HG03432 (cell line): Measurements from ENCODE around the gene INPP5J.
"Not testable (repeated sequence)": the region's sequence is repeated elsewhere in the genome, so short reads cannot be mapped to it uniquely, and the experiment has no call there.

Source experiments
- ATAC-seq: cut with Tn5 transposase; IDR thresholded peaks from one replicate; pipeline ENCODE4 v1.9.1; 2021; ENCODE audit warnings: mild to moderate bottlenecking, moderate library complexity; ENCODE audit not compliant: unreplicated experiment

INPP5J gene, protein sequence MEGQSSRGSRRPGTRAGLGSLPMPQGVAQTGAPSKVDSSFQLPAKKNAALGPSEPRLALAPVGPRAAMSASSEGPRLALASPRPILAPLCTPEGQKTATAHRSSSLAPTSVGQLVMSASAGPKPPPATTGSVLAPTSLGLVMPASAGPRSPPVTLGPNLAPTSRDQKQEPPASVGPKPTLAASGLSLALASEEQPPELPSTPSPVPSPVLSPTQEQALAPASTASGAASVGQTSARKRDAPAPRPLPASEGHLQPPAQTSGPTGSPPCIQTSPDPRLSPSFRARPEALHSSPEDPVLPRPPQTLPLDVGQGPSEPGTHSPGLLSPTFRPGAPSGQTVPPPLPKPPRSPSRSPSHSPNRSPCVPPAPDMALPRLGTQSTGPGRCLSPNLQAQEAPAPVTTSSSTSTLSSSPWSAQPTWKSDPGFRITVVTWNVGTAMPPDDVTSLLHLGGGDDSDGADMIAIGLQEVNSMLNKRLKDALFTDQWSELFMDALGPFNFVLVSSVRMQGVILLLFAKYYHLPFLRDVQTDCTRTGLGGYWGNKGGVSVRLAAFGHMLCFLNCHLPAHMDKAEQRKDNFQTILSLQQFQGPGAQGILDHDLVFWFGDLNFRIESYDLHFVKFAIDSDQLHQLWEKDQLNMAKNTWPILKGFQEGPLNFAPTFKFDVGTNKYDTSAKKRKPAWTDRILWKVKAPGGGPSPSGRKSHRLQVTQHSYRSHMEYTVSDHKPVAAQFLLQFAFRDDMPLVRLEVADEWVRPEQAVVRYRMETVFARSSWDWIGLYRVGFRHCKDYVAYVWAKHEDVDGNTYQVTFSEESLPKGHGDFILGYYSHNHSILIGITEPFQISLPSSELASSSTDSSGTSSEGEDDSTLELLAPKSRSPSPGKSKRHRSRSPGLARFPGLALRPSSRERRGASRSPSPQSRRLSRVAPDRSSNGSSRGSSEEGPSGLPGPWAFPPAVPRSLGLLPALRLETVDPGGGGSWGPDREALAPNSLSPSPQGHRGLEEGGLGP

DNA sequence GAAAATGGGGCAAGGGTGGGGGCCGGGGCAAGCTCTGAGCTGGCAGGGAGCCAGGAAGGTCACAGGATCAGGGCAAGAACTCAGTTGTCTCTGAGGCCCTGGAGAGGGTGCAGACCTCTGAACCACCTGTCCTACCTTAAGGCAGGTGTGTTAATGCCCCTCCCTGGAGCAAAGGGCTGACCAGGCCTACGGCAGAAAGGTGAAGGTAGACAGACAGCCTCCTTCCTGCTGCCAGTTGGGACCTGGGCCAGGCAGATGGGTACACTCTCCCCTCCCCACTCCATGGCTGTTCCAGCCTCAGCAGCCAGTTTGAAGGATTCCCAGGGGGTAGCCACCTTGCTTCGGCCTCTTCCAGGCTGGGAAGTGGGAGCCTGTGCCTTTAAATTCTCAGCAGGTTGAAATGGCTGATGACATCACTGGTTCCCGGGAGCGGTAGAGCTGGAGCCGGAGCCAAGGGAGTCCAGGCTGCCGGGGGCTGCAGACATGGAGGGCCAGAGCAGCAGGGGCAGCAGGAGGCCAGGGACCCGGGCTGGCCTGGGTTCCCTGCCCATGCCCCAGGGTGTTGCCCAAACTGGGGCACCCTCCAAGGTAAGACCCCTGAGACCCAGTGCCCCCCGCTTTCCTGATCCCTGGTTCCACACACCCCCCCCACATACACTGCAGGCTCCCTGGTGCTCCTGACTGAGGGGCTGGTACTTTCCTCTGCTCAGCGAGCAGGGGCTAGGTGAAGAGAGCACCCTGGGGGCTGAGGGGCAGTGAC lies at the start of gene INPP5J:
Gene INPP5J (plus strand): TSS at position 435 of the 760 bp plus-strand sequence. CDS start 49 bp downstream, at position 484.
- no peak for ATAC-seq

DNA sequence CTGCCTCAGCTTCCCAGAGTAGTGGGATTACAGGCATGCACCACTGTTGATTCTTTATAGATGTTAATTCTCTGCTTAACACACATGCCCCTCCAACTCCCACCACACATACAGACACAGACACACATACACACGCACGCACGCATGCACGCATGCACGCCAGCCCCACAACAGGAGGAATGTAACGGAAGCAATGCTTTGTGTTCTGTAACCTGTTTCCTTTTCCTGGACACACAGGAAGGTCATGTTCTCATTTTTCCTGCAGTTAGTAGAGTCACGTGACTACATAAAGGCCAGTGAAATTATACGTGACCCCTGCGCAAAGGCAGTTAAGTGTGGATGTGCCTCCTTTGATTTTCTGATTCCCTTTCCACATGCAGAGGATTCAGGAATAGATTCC lies 49.6 kb upstream of the INPP5J start:
- ATAC-seq: not testable (repeated sequence)

DNA sequence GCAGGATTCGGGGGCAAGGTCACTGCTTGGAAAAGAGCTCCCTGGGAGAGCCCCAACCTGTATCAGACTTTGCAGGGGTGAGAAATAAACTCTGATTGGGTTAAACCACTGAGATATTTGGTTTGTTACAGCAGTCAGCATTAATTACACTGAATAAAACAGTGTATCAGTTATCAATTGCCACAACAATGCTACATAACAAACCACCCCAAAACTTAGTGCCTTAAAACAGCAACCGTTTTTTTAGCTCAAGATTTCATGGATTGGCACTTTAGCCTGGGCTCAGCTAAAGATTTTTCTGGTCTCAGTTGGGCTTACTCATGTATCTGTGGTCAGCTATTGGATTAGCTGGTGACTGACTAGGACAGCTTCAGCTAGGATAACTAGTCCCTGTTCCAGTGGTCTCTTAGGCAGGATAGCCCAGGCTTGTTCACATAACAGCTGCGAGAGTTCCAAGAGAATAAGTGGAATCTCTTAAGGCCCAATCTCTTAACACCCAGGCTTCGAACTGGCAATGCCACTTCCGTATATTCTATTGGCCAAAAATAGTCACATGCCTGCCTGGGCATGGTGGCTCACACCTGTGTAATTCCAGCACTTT lies 49.1 kb upstream of the INPP5J start:
- not testable (repeated sequence) for ATAC-seq

DNA sequence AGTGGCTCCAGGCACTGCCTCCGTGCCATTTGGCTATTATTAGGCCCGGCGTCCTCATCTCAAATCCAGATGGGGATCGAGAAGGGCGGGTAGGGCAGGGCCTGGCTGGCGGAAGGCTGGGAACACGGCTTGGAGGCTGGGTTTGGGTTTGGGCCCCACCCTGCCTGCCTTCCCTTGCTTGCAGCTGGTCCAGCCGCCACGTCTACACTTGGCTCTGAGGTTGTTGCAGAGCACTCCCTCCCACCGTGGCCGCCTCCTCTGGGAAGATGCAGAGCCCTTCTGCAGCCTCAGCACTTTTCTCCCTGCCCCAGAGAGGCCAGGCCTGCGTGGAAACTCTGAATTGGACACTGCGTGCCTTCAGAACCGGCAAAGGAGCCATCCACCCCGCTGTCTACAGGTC lies 46.8 kb upstream of the INPP5J start:
- no peak for ATAC-seq

DNA sequence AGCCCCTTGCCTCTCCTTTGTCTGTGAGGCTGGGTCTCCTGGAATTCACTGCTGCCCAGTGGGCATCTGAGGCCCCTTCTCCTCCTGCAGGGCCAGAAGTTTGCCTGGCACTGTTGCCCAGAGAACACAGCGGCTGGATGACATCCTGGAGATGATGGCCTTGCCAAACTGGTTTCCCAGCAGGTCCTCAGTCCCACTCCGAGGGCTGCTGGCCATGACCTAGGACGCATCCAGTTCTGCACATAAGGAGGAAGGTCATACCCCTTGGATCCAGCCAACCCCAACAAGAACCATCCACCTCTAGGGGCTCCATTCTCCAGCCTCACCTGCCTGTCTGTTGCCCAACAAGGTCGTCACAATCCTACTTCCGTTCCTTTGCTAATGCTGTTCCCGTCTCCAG lies 45.1 kb upstream of the INPP5J start:
- ATAC-seq: no peak

DNA sequence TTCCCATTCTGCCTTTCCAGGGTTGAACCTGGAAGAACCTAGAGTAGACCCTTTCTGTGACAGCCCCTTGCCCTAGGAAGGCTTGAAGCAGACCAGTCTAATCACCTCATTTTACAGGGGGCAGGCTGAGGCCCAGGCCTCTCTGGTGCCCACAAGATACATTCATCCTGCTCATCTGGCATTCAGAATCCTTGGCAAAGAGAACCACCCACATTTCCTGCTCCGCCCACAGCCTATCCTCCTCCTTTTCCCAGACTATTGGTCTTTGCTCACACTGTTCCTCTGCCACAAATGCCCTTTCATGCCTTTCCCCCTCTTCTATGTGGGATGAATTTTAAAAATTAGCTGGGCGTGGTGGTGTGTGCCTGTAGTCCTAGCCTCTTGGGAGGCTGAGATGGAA lies 44.4 kb upstream of the INPP5J start:
- ATAC-seq: not testable (repeated sequence)

DNA sequence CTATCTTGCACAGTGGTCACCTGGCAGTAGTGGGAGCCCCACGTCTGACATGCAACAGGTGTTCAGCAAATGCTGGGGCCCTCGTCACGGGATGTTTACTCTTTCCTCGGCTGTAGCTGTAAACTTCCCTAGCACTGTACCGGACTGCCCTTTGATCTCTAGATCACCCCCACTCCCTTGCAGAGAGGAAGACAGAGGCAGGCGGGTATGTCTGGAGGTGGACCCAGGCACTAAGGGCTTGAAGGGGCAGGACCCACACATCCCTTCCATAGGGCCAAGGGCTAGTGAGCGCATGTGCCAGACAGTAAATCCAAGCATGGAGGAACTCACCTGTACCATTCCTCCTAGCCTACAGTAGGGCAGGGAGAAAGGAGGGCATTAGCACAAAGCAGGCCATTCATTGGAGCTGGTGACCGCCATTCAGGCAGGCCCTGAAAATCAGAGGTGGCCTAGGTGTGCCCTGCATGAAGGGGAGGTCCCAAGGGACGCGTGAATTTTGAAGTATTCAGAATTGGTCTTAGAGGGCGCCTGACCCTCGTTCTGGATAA lies 43.6 kb upstream of the INPP5J start:
- no peak for ATAC-seq

DNA sequence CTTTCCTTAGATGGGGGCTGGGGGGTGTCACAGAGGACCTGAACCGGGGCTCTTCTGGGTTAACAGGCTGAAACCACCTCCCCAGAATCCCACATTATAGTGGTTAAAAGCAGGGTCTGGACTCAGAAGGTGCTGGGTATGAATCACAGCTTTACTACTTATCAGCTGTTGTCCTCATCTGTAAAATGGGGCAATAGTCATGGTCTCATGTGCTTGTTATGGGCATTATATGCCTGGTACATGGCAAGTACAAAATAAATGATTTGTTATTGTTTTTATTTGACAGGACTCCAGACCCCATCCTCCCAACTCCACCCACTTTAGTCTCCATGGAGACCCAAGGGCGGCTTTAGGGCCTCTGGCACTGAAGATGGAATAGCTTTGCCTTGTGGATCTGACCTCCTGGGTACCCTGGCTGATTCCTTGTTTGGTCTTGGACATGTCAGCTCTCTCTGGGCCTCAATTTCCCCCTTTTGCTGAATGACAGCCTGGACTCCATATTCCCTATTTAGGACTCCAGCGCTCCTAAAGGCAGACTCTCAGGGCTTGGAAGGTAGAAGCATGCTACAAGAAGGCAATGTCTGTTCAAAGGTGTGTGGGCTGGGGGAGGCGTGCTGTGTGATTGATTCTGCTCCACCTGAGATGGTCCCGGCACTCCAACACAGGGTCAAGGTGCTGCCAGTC lies 42.5 kb upstream of the INPP5J start:
- no peak for ATAC-seq

DNA sequence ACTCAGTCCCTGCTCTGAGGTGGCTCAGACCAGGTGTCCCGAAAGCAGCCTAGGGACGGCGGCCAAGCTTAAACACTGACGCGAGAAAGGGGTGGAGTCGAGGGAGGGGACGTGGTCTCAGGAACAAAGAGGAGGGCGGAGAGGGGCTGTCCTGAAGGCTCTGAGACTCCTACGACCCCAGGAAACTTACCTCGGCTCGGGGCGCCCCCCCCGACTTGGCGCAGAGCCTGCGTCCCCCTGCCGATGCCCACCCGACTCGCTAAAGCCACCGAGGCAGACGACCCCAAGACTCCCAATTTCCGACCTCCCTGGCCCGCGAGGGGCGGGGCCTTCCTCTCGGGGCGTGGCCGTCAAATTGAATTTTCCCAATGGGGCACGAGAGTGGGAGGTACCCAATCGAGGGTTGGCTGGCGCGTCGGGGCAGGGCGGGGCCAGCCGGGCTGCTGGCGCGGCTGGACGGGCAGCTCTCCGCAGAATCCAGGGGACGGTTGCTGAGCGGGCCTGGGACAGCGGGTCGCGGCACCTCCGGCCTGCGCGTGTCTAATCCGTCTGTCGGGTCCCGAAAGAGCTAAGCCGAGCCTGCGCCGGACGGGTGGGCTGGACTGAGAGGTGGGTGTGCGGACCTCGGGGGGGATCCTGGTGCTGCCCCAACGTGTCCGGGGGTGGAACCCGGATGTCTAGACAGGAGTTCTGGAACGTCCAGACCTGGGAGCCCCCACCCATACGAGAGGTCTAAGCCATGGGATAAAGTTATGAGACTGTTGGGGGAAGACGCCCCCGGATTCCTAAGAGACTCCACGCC lies 41.7 kb upstream of the INPP5J start, which contains the start of gene SMTN:
Gene SMTN (plus strand): TSS at position 471 of the 802 bp plus-strand sequence. CDS start 1,941 bp downstream, outside the sequence.
- ATAC-seq: peak; percentile 63

DNA sequence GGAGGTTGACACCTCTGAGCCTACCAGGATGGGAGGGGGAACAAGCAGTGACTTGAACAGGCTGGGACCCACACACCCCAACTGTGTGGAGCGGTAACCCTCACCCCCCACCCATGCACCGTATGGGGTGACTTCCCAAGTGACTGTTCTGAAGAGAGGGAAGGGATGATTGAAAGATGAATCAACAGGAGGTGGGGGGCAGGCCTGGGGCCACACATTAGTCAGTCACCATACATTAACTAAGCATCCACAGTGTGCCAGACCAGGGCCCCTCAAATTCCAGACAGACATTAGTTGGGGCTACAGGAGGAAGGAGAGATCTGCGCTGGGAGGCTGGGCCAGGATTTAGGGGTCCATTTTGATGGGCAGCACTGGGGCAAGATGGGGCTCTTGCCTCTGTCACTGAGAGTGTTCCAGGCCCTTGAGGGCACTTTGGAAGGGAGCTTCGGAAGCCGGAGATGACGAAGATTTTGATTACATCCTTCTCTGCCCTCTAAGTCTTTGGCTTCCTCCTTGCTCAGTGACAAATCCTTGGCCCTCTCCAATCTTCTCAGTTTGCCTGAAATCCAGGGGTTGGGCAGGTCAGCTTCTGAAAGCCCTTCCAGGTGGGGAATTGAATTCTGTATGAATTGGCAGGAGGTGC lies 40.7 kb upstream of the INPP5J start:
- ATAC-seq: no peak

DNA sequence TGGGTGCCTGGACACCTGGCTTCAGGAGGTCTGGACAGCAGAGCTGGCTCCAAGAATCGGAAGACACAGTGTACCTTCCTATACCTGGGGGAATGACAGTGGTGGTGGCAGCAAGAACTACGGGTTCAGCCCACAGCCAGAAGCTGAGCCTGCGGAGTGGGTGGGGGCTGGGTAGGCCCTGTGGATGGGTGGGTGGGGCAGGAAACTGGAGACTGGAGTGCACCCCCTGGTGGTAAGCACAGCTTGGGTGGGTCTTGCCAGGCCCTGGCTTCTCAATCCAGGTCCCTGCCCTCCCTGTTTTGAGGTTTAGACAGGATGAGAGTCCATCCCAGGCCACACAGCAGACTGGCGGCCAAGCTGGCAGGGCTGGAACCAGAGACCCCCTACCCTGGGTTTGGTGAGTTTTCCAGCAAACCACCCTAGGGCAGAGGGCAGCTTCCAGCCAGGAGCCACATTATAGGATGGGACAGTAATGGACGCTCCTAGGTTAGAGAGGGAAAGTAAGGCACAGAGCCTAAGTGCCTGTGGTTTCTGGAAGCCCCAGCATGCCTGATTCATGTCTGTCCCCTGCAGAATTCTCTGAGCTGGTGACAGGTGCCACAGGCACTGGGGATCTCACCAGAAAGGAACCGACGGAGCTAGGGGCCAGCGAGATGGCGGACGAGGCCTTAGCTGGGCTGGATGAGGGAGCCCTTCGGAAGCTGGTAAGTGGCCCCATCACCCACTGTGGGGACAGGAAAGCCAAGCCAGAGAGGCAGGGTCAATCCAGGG lies 40.0 kb upstream of the INPP5J start:
- ATAC-seq: no peak

DNA sequence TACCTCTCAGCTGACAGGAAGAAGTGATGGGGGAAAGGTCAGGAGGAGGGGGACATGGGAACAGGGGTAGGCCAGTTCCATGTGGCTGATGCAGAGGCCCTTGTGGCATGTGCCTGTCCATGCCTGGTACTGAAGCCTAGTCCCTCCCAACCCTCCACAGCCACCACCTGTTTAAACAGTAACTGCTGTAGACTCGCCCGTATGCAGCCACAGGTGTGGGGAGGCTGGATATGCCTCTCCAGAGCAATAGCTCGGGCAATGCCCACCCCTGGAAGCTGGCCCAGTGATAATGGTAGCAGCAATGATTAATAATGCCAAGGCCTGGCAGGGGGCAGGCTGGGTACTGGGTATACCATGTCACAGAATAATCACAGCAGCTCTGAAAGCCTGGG lies 39.4 kb upstream of the INPP5J start:
- no peak for ATAC-seq

DNA sequence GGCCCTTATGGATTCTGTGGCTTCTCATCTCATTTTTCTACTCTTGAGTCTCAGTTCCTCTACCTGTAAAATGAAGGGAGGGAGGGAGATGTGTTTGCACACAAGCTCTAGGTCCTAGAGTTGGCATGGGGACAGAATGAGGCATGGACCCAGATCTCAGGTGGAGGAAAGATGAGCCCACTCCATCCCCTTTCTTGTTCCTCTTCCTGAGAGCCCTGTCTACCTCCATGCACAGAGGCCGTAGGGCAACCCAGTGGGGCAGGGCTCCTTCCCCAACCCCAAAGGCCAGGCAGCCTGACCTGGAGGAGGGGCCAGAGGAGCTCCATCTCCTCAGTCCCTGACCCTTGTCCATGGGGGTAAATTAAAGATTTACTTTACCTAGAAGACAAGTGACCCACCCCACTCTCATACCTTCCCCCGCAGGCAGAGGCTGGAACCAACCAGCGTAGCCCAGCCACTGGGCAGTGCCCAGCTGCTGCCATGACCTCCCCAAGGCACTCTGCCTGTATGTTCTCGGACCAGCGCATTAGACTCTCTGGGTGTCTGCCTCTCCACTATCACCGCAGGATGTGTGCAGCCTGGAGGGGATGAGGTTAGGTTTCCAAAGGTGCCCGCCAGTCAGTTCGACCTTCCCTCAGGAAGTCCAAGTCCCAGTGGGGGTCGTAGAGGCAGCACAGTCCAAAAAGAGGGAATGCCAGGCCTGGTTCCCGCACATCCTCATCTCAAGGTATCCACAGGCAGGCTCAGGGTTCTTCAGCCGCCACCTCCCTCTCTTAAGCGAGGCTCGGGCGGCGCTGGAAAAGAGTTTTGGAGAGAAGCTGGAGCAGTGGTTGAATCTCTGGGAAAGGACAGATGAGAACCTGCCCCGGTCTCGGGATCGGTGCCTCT lies 38.6 kb upstream of the INPP5J start:
- peak; percentile 6 for ATAC-seq

DNA sequence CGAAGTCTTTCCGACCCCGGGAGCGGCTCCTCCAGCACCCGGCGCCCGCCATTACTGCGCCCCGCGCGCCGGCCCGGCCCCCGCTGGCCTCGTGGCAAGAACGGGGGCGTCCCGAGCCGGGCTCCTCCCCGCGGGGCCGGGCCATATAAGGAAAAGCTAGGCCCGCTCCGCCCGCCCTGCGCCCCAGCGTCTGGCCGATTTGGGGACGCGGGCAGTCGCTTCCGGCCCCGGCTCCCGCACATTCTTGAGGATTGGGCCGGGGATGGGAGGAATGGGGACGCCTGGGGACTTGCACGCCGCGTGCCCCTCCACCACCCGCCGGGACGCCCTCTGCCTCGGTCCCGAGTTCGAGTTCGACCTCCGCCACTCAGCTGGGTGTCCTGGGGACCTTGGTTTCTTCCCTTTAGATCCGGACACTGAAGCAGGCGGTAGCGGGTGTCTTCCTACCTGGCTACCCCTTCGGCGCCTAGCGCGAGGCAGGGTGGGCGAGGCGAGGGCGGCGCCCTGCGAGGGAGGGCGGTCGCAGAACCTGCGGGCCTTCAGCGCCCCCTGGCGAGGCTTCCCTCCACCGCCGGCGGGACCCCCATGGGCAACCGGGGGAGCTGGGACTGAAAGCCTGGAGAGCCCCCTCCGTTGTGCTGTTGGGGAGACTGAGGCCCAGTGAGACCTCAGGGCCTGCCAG lies 37.8 kb upstream of the INPP5J start:
- peak; percentile 68 for ATAC-seq

DNA sequence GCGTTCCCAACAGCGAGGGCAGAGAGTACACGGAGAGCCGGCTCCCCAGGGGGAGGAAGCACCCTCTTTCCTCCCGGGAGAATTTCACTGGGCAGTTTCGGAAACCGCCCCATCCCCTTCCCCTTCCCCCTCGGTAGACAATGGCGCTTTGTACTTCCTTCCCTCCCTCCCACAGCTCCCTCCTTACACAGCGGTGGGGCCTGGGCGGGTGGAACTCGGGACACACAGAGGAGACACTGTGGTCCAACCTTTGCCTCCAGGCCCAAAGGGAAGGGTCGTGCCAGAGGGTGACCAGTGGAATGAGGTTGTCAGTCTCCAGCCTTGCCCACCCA lies 37.3 kb upstream of the INPP5J start:
- ATAC-seq: no peak

DNA sequence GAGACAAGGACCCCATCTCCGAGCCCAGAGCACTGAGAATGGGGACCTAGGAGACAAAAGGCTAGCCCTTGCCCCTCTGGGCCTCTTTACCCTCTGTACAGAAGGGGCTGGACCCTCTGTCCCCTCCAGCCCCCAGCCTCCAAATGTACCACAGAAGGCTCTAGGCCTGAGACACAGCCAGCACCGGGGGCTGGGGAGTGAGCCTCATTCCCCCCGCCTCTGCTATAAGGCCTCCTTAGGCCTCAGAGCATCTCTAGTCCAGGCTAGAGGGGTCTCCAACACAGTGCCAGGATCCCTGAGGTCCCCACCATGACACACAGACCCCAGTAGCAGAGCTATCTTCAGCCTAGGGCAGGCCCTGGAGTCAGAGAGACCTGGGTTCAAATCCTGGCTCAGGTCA lies 36.8 kb upstream of the INPP5J start:
- ATAC-seq: no peak
